T-cell (primary cell): ENCODE data around the gene RAB3B. TPM values are rescaled to one million over a fixed set of nuclear protein-coding genes. Genes with fewer than 3 reads are reported as not detected.
"Not testable (repeated sequence)": the region's sequence is repeated elsewhere in the genome, so short reads cannot be mapped to it uniquely, and the experiment has no call there.

ENCODE experiments used
- ATAC-seq, 4 experiments: fragments of 200-7000 bp in 3 of 4; fragments of 150-1000 bp in 1 of 4; cut with Tn5 transposase; replicated peaks in 1 of 4; 1 replicate in 3 of 4; 2 replicates in 1 of 4; pipeline ENCODE4 v1.10.0; 2021; ENCODE audit warnings: moderate library complexity in 3 of 4, mild to moderate bottlenecking in 2 of 4, moderate number of reproducible peaks in 1 of 4
- CTCF ChIA-PET, 2 donors: fragments of 300-600 bp; sonication (Branson Sonifier 250); formaldehyde crosslinking; loops; one replicate each; lab custom pipeline; 2022; ENCODE audit warnings: antibody characterized with exemption in 2 of 2; lab: Charles Lee
- POLR2A ChIA-PET, 2 donors: fragments of 300-600 bp; sonication (Branson Sonifier 250); formaldehyde crosslinking; loops; one replicate each; lab custom pipeline; 2022; ENCODE audit warnings: antibody characterized with exemption in 2 of 2; lab: Charles Lee
- DNase-seq, 35 experiments: peaks; one replicate each; pipeline versions ENCODE4 v3.0.0 to v3.0.0-alpha.2; 2013 to 2023
- H3K27ac ChIP-seq: one replicate; pipeline ENCODE4 v1.5.1; 2013; ENCODE audit warnings: low read length
- H3K27me3 ChIP-seq, 2 experiments: replicated peaks in 1 of 2; 1 replicate in 1 of 2; 2 replicates in 1 of 2; pipeline versions ENCODE4 v1.6.1 to v1.7.0; 2013; ENCODE audit warnings: low read length in 1 of 2, mixed read lengths in 1 of 2; ENCODE audit not compliant: control insufficient read depth in 2 of 2, insufficient read depth in 2 of 2; ENCODE audit errors: extremely low read depth in 1 of 2
- H3K36me3 ChIP-seq, 2 donors: 1 replicate in 1 of 2; 2 replicates in 1 of 2; pipeline versions ENCODE4 v1.6.1 to v1.7.0; 2013; ENCODE audit warnings: low read length in 1 of 2; ENCODE audit not compliant: control insufficient read depth in 2 of 2, insufficient read depth in 1 of 2; ENCODE audit errors: extremely low read depth in 1 of 2
- H3K4me1 ChIP-seq, 2 experiments: 1 replicate in 1 of 2; 2 replicates in 1 of 2; pipeline versions ENCODE4 v1.6.1 to v1.7.0; 2013; ENCODE audit warnings: low read length in 2 of 2, mixed read lengths in 1 of 2; ENCODE audit not compliant: insufficient read depth in 2 of 2, control insufficient read depth in 1 of 2; ENCODE audit errors: extremely low read depth in 1 of 2
- H3K4me3 ChIP-seq, 2 donors: 1 replicate in 1 of 2; 2 replicates in 1 of 2; pipeline versions ENCODE4 v1.5.1 to v1.7.0; 2013; ENCODE audit warnings: mild to moderate bottlenecking in 2 of 2, low read length in 1 of 2, moderate library complexity in 1 of 2; ENCODE audit not compliant: control insufficient read depth in 1 of 2; ENCODE audit errors: extremely low read depth in 1 of 2
- H3K9me3 ChIP-seq: 2 replicates; pipeline ENCODE4 v1.7.0; 2013
- H3K27ac Mint-ChIP-seq, 2 donors: one replicate each; pipeline ENCODE4 v1.8.0; 2020 to 2021; ENCODE audit warnings: mild to moderate bottlenecking in 2 of 2, mixed read lengths in 2 of 2
- H3K27me3 Mint-ChIP-seq, 2 donors: one replicate each; pipeline ENCODE4 v1.8.0; 2021 to 2022; ENCODE audit warnings: mixed read lengths in 2 of 2
- H3K36me3 Mint-ChIP-seq: one replicate; pipeline ENCODE4 v1.8.0; 2021; ENCODE audit warnings: mixed read lengths
- H3K4me1 Mint-ChIP-seq, 3 donors: one replicate each; pipeline ENCODE4 v1.8.0; 2020 to 2022; ENCODE audit warnings: mixed read lengths in 3 of 3, mild to moderate bottlenecking in 1 of 3
- H3K4me3 Mint-ChIP-seq, 3 donors: one replicate each; pipeline ENCODE4 v1.8.0; 2020 to 2022; ENCODE audit warnings: mild to moderate bottlenecking in 3 of 3, mixed read lengths in 3 of 3, moderate library complexity in 3 of 3
- H3K9me3 Mint-ChIP-seq, 3 donors: one replicate each; pipeline ENCODE4 v1.8.0; 2020 to 2022; ENCODE audit warnings: mixed read lengths in 3 of 3
- WGBS: methylation state at CpG from one replicate; pipeline ENCODE4 v1.1.5; 2013; ENCODE audit warnings: missing lambda C conversion rate; ENCODE audit not compliant: insufficient coverage; 5-methylcytosine and 5-hydroxymethylcytosine counted together
- total RNA-seq, 35 experiments: library from RNA in 6 of 35; stranded (reverse) in 6 of 35; fragments of 120-200 nt in 1 of 35; gene quantifications; one replicate each; pipeline versions ENCODE4 v1.2.1 to v1.2.4 and lab custom pipeline; 2013 to 2026

Gene RAB3B
- total RNA-seq, 5 donors from 2014 or later (not counting 1 experiment from before 2014, with no cell fraction given): 0.02 to 0.18 (median 0.06) TPM; not detected in 1

DNA sequence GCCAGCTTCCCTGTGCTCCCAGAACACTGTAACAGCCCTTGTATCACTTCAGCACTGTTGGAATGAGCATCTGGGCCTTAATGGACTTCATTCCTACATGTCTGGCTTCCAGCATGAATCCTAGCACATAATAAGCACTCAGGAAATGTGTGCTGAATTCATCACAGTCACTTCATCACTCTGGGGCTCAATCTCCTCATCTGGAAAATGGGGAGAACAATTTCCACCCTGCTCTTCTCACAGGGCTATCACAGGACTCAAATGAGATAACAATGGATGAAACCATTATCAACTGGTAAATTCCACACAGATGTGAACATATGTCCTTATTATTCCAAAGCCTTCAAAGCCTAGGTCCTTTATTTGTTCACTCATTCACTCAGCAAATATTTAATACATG, 12.4 kb downstream of the RAB3B start:
- Histone ChIP-seq H3K9me3 (no peaks in the 10 kb centered on the region), H3K4me1 (no peaks in the 10 kb centered on the region), H3K36me3 (no peaks in the 10 kb centered on the region), H3K27me3 (no peaks in the 10 kb centered on the region), H3K4me3 (no peak overlapping the region), H3K27ac (no peak overlapping the region)
- ChIA-PET CTCF (no interaction called here), POLR2A (no interaction called here)
- no peaks in the 10 kb centered on the region for H3K27me3 Mint-ChIP-seq
- no peaks in the 10 kb centered on the region for H3K36me3 Mint-ChIP-seq
- no peak overlapping the region for H3K4me3 Mint-ChIP-seq
- H3K9me3 Mint-ChIP-seq: no peaks in the 10 kb centered on the region
- no peak for DNase-seq
- H3K27ac Mint-ChIP-seq: no peak overlapping the region
- no peaks in the 10 kb centered on the region for H3K4me1 Mint-ChIP-seq
- ATAC-seq: no peak

DNA sequence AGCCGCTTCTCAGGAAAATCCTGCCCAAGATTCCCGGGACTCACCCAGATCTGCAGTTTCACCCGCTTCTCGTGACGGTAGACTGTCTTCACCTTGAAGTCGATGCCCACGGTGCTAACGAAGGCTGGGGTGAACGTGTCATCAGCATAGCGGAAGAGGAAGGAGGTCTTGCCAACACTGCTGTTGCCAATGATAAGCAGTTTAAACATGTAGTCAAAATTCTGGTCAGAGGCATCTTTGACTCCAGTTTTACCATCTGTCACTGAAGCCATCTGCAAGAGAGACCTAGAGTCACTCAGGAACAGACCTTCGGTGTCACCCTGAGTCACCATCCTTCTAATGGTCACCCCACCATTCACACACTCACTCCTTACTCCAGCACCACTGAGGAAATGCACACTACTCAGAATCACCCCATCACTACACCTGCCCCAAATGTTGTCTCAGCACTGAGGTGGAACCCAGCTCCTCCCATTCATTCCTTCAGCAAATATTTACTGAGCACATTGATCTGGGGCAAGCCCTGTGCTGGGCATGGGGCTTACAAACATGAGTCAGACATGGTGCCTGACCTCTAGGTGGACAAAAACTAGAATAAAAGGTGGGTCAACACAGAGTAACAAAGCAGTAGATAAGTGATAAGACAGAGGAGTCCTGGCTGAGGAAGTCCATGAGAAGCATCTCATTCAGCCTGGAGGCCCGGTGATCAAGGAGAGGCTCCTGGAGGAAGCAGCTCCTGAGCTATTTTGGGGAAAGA, 13.5 kb downstream of the RAB3B start:
- H3K4me1 ChIP-seq: no peaks in the 10 kb centered on the region
- no peaks in the 10 kb centered on the region for H3K36me3 ChIP-seq
- POLR2A ChIA-PET: no interaction called here
- Mint-ChIP-seq H3K27me3 (no peaks in the 10 kb centered on the region), H3K4me3 (no peak overlapping the region), H3K9me3 (no peaks in the 10 kb centered on the region), H3K36me3 (no peaks in the 10 kb centered on the region), H3K4me1 (no peaks in the 10 kb centered on the region), H3K27ac (no peak overlapping the region)
- DNase-seq (no peak), ATAC-seq (no peak)
- H3K27ac ChIP-seq: no peak overlapping the region
- WGBS: 84% methylated on average over 11 of the region's 12 CpGs
- CTCF ChIA-PET: no interaction called here
- H3K4me3 ChIP-seq: no peak overlapping the region
- no peaks in the 10 kb centered on the region for H3K9me3 ChIP-seq
- no peaks in the 10 kb centered on the region for H3K27me3 ChIP-seq

DNA sequence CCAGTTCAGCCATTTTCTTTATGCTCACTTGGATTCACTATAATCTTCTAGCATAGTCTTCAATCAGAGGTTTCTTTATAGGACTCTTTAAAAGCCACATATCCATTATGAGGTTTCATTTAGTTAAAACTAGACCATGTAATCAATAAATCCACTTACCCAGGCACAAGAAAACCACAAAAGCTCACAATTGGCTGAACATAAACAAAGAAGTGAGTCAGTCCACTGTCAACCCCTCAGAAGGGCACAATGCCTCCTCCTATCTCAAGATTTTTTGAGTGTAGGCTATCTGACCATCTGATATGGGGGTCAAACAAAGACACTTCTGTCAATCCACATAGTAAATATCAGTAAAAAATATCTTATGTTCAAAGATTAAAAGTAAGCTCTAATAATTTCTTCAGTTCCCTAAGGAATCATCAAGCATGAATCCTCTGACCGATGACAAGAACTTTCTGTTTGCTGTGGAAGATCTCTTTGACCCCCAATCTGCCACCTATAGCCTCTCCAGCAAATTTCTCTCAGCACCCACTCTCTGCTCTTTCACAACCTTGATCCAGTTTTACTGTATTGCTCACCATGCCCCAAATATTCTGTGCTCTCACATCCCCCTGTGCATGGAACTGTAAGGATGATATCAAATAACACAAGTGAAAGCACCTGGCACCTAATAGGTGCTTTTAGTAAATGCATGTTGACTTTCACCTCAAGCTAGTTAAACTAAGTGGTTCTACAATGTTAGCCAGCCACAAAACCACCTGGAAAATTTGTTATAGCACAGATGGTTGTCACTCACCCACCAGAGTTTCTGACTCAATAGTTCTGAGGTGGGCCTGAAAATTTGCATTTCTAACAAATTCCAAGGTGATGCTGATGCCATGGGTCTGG, 16.7 kb downstream of the RAB3B start:
- Histone ChIP-seq H3K27ac (no peak overlapping the region), H3K9me3 (no peaks in the 10 kb centered on the region), H3K4me3 (no peak overlapping the region), H3K36me3 (no peaks in the 10 kb centered on the region), H3K4me1 (no peaks in the 10 kb centered on the region), H3K27me3 (peaks cover 0 to 5% of the 10 kb centered on the region in 2 experiments)
- H3K4me3 Mint-ChIP-seq: no peak overlapping the region
- ATAC-seq (no peak), DNase-seq (no peak)
- H3K36me3 Mint-ChIP-seq: no peaks in the 10 kb centered on the region
- no peak overlapping the region for H3K27ac Mint-ChIP-seq
- no peaks in the 10 kb centered on the region for H3K9me3 Mint-ChIP-seq
- ChIA-PET CTCF (interaction anchor here in 1 of 2 donors (0.5 kb wide), 1 partner anchor 558 kb away, joined by 4 read pairs; no protein-coding TSS in a partner anchor), POLR2A (no interaction called here)
- no peaks in the 10 kb centered on the region for H3K4me1 Mint-ChIP-seq
- 80% methylated on average over 1 of the region's 1 CpG for WGBS
- peaks cover 4% of the 10 kb centered on the region in 2 donors for H3K27me3 Mint-ChIP-seq

DNA sequence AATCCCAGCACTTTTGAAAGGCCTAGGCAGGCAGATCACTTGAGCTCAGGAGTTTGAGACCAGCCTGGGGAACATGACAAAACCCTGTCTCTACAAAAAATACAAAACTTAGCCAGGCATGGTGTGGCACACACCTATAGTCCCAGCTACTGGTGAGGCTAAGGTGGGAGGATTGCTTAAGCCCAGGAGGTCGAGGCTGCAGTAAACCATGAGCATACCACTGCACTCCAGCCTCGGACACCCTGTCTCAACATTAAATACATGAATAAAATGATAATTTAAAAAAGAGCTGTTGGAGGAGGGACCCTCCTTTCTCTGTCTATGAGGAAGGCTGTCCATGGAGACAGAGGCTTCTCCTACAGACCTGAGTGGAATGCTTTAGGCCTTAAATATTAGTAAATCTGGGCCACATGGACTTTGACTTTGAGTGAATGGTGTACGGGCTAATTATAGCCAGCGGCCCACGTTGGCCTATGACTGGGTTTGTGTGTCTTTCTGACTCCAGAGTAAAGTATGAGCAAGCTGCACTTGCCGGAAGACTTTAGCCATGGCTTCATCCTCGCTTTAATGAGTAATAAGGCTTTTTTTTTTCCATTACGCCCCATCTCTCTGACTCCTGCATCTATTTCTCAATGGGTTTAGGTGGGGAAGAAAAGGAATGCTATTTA, 21.3 kb downstream of the RAB3B start:
- ATAC-seq (no peak), DNase-seq (no peak)
- no peaks in the 10 kb centered on the region for H3K36me3 ChIP-seq
- peaks cover 0 to 8% of the 10 kb centered on the region in 2 experiments for H3K27me3 ChIP-seq
- no peak overlapping the region for H3K4me3 ChIP-seq
- no peak overlapping the region for H3K27ac ChIP-seq
- H3K4me1 Mint-ChIP-seq: no peaks in the 10 kb centered on the region
- no peaks in the 10 kb centered on the region for H3K4me1 ChIP-seq
- POLR2A ChIA-PET: interaction anchor here in 1 of 2 donors (0.7 kb wide), 1 partner anchor 854 kb away, joined by 5 read pairs; no protein-coding TSS in a partner anchor
- no peaks in the 10 kb centered on the region for H3K36me3 Mint-ChIP-seq
- no peak overlapping the region for H3K27ac Mint-ChIP-seq
- H3K9me3 ChIP-seq: no peaks in the 10 kb centered on the region
- H3K4me3 Mint-ChIP-seq: no peak overlapping the region
- WGBS: 58% methylated on average over 3 of the region's 8 CpGs
- CTCF ChIA-PET: no interaction called here
- H3K9me3 Mint-ChIP-seq: no peaks in the 10 kb centered on the region
- peaks cover 4 to 8% of the 10 kb centered on the region in 2 donors for H3K27me3 Mint-ChIP-seq

DNA sequence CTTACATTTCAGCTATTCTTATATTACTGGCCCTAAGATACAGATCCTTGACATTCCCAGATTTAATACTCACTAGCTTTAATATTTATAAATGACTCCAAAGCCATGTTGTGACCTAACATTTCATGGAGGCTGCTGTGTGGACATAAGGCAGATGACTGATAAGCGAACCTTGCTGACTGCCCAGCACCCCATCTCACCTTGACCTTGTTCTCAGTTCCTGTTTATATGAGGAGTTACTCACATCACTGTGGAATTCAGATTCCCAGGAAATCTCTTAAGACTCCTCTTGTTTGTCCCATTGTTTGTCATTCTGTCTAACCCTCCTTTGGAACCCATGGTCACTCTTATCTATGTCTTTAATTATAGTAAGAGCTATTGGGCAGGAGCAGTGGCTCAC, 21.9 kb downstream of the RAB3B start:
- H3K27me3 Mint-ChIP-seq: peaks cover 4 to 8% of the 10 kb centered on the region in 2 donors
- H3K27ac ChIP-seq: no peak overlapping the region
- H3K4me3 Mint-ChIP-seq: no peak overlapping the region
- H3K36me3 ChIP-seq: no peaks in the 10 kb centered on the region
- H3K9me3 ChIP-seq: no peaks in the 10 kb centered on the region
- H3K9me3 Mint-ChIP-seq: no peaks in the 10 kb centered on the region
- CTCF ChIA-PET: no interaction called here
- H3K27ac Mint-ChIP-seq: no peak overlapping the region
- H3K4me1 Mint-ChIP-seq: no peaks in the 10 kb centered on the region
- H3K4me1 ChIP-seq: no peaks in the 10 kb centered on the region
- POLR2A ChIA-PET: no interaction called here
- peaks cover 0 to 8% of the 10 kb centered on the region in 2 experiments for H3K27me3 ChIP-seq
- H3K4me3 ChIP-seq: no peak overlapping the region
- ATAC-seq (no peak), DNase-seq (no peak)
- H3K36me3 Mint-ChIP-seq: no peaks in the 10 kb centered on the region
- no CpG with 5 or more reads among the region's 1 CpG for WGBS

DNA sequence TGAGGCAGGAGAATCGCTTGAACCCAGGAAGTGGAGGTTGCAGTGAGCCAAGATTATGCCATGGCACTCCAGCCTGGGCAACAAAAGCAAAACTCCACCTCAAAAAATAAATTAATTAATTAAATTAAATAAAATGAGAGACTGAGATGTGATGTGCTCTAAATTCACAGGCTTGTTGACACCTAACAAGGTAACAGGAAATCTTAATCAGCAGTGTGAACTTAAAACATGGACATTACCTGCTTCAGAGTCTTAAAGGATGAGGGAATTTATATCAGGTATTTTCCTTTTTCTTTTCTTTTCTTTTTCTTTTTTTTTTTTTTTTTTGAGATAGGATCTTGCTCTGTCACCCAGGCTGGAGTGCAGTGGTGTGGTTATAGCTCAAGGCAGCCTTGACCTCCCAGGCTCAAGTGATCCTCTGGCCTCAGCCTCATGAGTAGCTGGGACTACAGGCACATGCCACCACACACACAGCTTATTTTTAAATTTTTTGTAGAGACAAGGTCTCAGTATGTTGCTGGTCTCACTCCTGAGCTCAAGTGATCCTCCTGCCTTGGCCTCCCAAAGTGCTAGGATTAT, 23.2 kb downstream of the RAB3B start:
- H3K4me1 ChIP-seq, ATAC-seq, H3K36me3 Mint-ChIP-seq, CTCF ChIA-PET, H3K27me3 ChIP-seq, H3K9me3 ChIP-seq, H3K27ac ChIP-seq, H3K4me3 ChIP-seq, H3K4me1 Mint-ChIP-seq, H3K27me3 Mint-ChIP-seq, H3K4me3 Mint-ChIP-seq, H3K27ac Mint-ChIP-seq, H3K9me3 Mint-ChIP-seq, DNase-seq, H3K36me3 ChIP-seq, POLR2A ChIA-PET: not testable (repeated sequence)
- whole genome bisulfite sequencing: no CpG with 5 or more reads among the region's 1 CpG
